HepG2 (cell line): Measurements from ENCODE around the gene TSPYL4. TPM values are rescaled to one million over a fixed set of nuclear protein-coding genes. Genes with fewer than 3 reads are reported as not detected.

Experiments used
- ATAC-seq: fragments of 200-7000 bp; cut with Tn5 transposase; 3 replicates; pipeline ENCODE4 v1.9.1; 2020; ENCODE audit warnings: mild to moderate bottlenecking, moderate library complexity
- BruUV-seq: library from RNA; stranded (reverse); fragments of 400-500 nt; replicated peaks from 2 replicates; lab custom pipeline; 2021; lab: Mats Ljungman, UMichigan
- CTCF ChIA-PET: fragments of 300-600 bp; formaldehyde crosslinking; extraction: SDS; loops from one replicate; lab custom pipeline; 2021; ENCODE audit warnings: low total read pairs, inconsistent platforms, low intra/inter-chr PET ratio; lab: Yijun Ruan, JAX
- POLR2A ChIA-PET: fragments of 350-600 bp; sonication (Branson Sonifier 250); formaldehyde crosslinking; loops from one replicate; lab custom pipeline; 2020; ENCODE audit warnings: antibody characterized with exemption, inconsistent platforms; lab: Yijun Ruan, JAX
- DNase-seq: peaks from one replicate; pipeline ENCODE4 v3.0.0-alpha.2; 2015; ENCODE audit warnings: low spot score
- FAIRE-seq: peaks from 3 replicates; lab custom pipeline; 2011; peaks lifted over from hg19 to GRCh38; lab: Jason Lieb, UNC
- H2AFZ ChIP-seq: one replicate; pipeline ENCODE4 v1.6.1; 2011; ENCODE audit warnings: low read length, inconsistent platforms
- H3K27ac ChIP-seq: fragments of 300-600 bp; 3 replicates; pipeline ENCODE4 v1.8.0; 2011; ENCODE audit warnings: mixed run types, mild to moderate bottlenecking, mixed read lengths, low read length, inconsistent platforms; ENCODE audit not compliant: insufficient read depth; ENCODE audit errors: extremely low read length
- H3K27me3 ChIP-seq, 2 experiments: fragments of 200-600 bp in 1 of 2; 2 replicates in 1 of 2; 3 replicates in 1 of 2; pipeline versions ENCODE4 v1.6.0 to v1.8.0; 2011; ENCODE audit warnings: low read length in 2 of 2, mild to moderate bottlenecking in 2 of 2, moderate library complexity in 2 of 2, inconsistent platforms in 1 of 2; ENCODE audit not compliant: insufficient read depth in 2 of 2, control insufficient read depth in 1 of 2
- H3K36me3 ChIP-seq, 2 experiments: fragments of 200-600 bp in 1 of 2; replicated peaks in 1 of 2; 2 replicates in 1 of 2; 3 replicates in 1 of 2; pipeline versions ENCODE4 v1.5.1 to v1.8.0; 2011; ENCODE audit warnings: low read length in 2 of 2, inconsistent platforms in 1 of 2; ENCODE audit not compliant: insufficient read depth in 2 of 2, control insufficient read depth in 1 of 2
- H3K4me1 ChIP-seq: 2 replicates; pipeline ENCODE4 v1.5.1; 2012; ENCODE audit warnings: low read length, inconsistent platforms; ENCODE audit not compliant: insufficient read depth
- H3K4me2 ChIP-seq: 2 replicates; pipeline ENCODE4 v1.6.0; 2011; ENCODE audit warnings: low read depth, low read length, inconsistent platforms
- H3K4me3 ChIP-seq, 3 experiments: fragments of 200-600 bp in 1 of 3; sonication (generic), shearing (Covaris generic) in 1 of 3; replicated peaks in 1 of 3; 2 replicates each; pipeline ENCODE4 v1.5.1; 2011 to 2016; ENCODE audit warnings: low read length in 3 of 3, inconsistent platforms in 2 of 3, low read depth in 2 of 3, mild to moderate bottlenecking in 2 of 3, control low read depth in 1 of 3, mixed read lengths in 1 of 3; ENCODE audit not compliant: insufficient read depth in 1 of 3
- H3K79me2 ChIP-seq: one replicate; pipeline ENCODE4 v1.6.1; 2011; ENCODE audit warnings: low read length, inconsistent platforms; ENCODE audit not compliant: insufficient read depth
- H3K9ac ChIP-seq: 2 replicates; pipeline ENCODE4 v1.6.0; 2011; ENCODE audit warnings: mild to moderate bottlenecking, low read depth, low read length, inconsistent platforms; ENCODE audit not compliant: insufficient read depth
- H3K9me3 ChIP-seq: 2 replicates; pipeline ENCODE4 v1.5.1; 2012; ENCODE audit warnings: mild to moderate bottlenecking, low read length
- H4K20me1 ChIP-seq: 2 replicates; pipeline ENCODE4 v1.6.0; 2011; ENCODE audit warnings: inconsistent platforms, mild to moderate bottlenecking, low read length, moderate library complexity; ENCODE audit not compliant: insufficient read depth
- BHLHE40 ChIP-seq: IDR thresholded peaks from 2 replicates; pipeline ENCODE4 v1.6.1; 2011; ENCODE audit warnings: low read length, improper control_type of control experiment
- CHCHD3 ChIP-seq: sonication (generic); formaldehyde crosslinking; IDR thresholded peaks from 2 replicates; pipeline ENCODE4 v1.8.0; 2022; ENCODE audit warnings: mild to moderate bottlenecking, missing genetic modification reagents, moderate library complexity
- IKZF4 ChIP-seq: sonication (generic); formaldehyde crosslinking; IDR thresholded peaks from 2 replicates; pipeline ENCODE4 v1.5.1; 2020; ENCODE audit warnings: borderline replicate concordance, mild to moderate bottlenecking, low read depth, missing genetic modification reagents; ENCODE audit errors: not compliant biosample characterization
- KDM5B ChIP-seq: sonication (generic); formaldehyde crosslinking; IDR thresholded peaks from 2 replicates; pipeline ENCODE4 v1.4.0; 2020; ENCODE audit warnings: missing genetic modification reagents, mild to moderate bottlenecking, borderline replicate concordance
- KLF9 ChIP-seq: IDR thresholded peaks from 2 replicates; pipeline ENCODE4 v1.6.1; 2016; ENCODE audit warnings: low read depth
- ZNF343 ChIP-seq: sonication (generic); formaldehyde crosslinking; IDR thresholded peaks from 2 replicates; pipeline ENCODE4 v1.4.0; 2020; ENCODE audit warnings: mild to moderate bottlenecking, missing genetic modification reagents
- WGBS: methylation state at CpG from one replicate; pipeline ENCODE4 v1.1.6; 2017; ENCODE audit warnings: low lambda C conversion rate; 5-methylcytosine and 5-hydroxymethylcytosine counted together
- in situ Hi-C: cut with HindIII; loops from 2 replicates; pipeline ENCODE4 v1.10.0; 2017; ENCODE audit warnings: low pct_unique_long_range_greater_than_20kb; ENCODE audit not compliant: extremely low pct_ligation_motif_present
- intact Hi-C: fragments of 100-400 bp; cut with micrococcal nuclease; formaldehyde crosslinking; loops from one replicate; pipeline ENCODE4 v1.10.0; 2022; ENCODE audit not compliant: unreplicated experiment
- polyA plus RNA-seq, 8 experiments: library from polyadenylated mRNA; depleted of rRNA in 3 of 8; stranded (reverse) in 7 of 8; unstranded in 1 of 8; fragments of >200 nt; fragmentation: Illumina TruSeq in 4 of 8; extraction: Trizol in 4 of 8; gene quantifications; 2 replicates each; pipeline versions ENCODE4 v1.2.1 to v1.2.3, GENCODE V29; 2011 to 2016; ENCODE audit warnings: low read depth in 4 of 8, missing spikeins in 1 of 8, mixed read lengths in 1 of 8; ENCODE audit not compliant: insufficient read depth in 1 of 8
- total RNA-seq, 5 experiments: library from RNA; depleted of rRNA; stranded (reverse); fragments of >200 nt; fragmentation: Illumina TruSeq; extraction: Trizol; gene quantifications; 2 replicates each; pipeline ENCODE4 v1.2.3, GENCODE V29; 2016; ENCODE audit warnings: low read depth in 1 of 5
- TF ChIP-seq, protein P1 (sequence below): sonication (generic); formaldehyde crosslinking; conservative IDR thresholded peaks from 2 replicates; pipeline ENCODE4 v1.8.0; 2022; ENCODE audit warnings: missing genetic modification reagents
- TF ChIP-seq, protein P2 (sequence below): sonication (generic); formaldehyde crosslinking; IDR thresholded peaks from 2 replicates; pipeline ENCODE4 v1.5.0; 2020; ENCODE audit warnings: mild to moderate bottlenecking, missing genetic modification reagents, borderline replicate concordance
- TF ChIP-seq, protein P3 (sequence below): sonication (generic); formaldehyde crosslinking; IDR thresholded peaks from 2 replicates; pipeline ENCODE4 v1.5.0; 2020; ENCODE audit warnings: missing genetic modification reagents

TSPYL4 gene
- total and polyA plus RNA-seq, 2 of the 13 experiments (the other 11 are each of a cell fraction or from before 2014, with no cell fraction given): 18.0 to 19.7 TPM

DNA sequence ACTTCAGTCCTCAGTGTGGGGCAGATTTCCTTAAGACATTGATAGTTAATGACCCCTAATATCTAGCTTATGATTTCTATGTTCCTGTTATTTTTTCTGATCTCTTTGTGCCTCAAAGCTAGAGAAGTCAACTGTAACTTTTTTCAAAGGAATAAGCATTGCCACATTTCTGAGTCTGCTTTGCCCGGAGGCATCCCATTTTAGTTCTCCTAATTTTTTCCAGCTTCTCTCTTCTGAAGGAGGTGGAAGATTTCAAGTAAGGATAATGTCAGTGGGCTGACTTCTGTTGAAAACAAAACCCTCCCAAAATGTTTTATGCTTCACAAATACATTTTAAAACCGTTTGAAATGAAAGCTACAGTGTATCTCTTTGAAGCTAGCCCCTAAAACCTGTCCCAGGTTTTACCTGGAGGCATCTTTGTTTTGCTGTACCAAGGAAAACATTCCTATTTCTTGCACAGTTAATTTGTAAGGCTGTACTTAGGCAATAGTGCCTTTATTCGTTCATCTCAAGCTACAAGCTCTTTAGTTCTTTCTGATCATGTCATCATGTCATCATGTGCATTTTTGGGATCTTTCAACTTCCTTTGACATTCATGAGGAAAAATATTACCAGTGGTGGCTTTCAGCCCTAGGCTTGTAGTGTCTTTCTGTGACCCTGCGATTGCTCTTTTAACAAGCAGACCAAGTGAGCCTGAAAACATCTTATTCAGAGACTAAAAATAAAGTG is 45.7 kb downstream of the TSPYL4 start:
- intact Hi-C loops: no loop called here
- no peak for TF ChIP-seq KLF9 (CRISPR knock-in tag)
- TF ChIP-seq, all 625 proteins: peak for 0
- H3K9me3 ChIP-seq: no peaks in the 10 kb centered on the region
- no peak overlapping the region for H3K4me3 ChIP-seq
- H3K9ac ChIP-seq: no peak overlapping the region
- no peak for ATAC-seq
- H3K4me2 ChIP-seq: no peak overlapping the region
- no peak for DNase-seq
- WGBS: 80% methylated on average over 4 of the region's 4 CpGs
- in situ Hi-C loops: no loop called here
- no peak overlapping the region for H3K27ac ChIP-seq
- H2AFZ ChIP-seq: no peak overlapping the region
- no peaks in the 10 kb centered on the region for H3K27me3 ChIP-seq
- H3K79me2 ChIP-seq: no peaks in the 10 kb centered on the region
- no peaks in the 10 kb centered on the region for H3K4me1 ChIP-seq
- ChIA-PET CTCF (no interaction called here), POLR2A (no interaction called here)
- no TSS peak for BruUV-seq
- H3K36me3 ChIP-seq: no peaks in the 10 kb centered on the region
- H4K20me1 ChIP-seq: no peaks in the 10 kb centered on the region
- FAIRE-seq: no peak

DNA sequence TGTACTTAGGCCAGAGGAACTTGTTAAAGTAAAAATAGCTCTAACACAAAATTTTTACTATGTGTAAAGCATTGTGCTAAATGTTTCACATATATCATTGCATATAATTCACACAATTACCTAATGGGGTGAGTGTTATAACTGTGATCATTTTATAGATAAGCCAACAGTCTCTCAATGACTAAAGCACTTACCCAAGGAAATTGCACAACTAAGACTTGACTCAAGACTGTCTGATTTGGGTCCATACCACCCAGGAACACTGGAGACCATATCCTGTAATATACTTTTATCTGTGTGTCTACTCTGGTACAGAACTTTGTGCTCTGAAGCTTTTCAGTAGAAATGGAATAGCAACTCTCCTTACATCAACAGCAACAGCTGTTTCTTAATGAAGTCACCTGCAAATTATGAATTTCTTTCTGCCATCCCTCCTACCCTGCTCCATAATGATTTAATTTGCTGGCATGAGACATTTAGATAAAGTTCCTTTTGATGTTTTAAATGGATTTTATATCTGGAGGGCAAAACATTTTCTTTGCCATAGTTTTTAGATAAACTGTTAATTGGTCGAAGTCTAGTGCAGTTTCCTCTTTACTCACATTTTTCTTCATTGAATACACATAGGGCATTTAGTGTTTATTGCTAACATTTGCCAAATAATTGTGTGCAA is 47.5 kb downstream of the TSPYL4 start:
- ChIA-PET CTCF (no interaction called here), POLR2A (no interaction called here)
- no peaks in the 10 kb centered on the region for H3K4me1 ChIP-seq
- no peaks in the 10 kb centered on the region for H3K9me3 ChIP-seq
- in situ Hi-C loops (no loop called here), intact Hi-C loops (no loop called here)
- H3K9ac ChIP-seq: no peak overlapping the region
- no TSS peak for BruUV-seq
- DNase-seq (no peak), FAIRE-seq (no peak), ATAC-seq (no peak)
- no peak overlapping the region for H3K4me2 ChIP-seq
- no peaks in the 10 kb centered on the region for H4K20me1 ChIP-seq
- 96% methylated on average over 1 of the region's 1 CpG for WGBS
- no peak overlapping the region for H3K27ac ChIP-seq
- no peaks in the 10 kb centered on the region for H3K79me2 ChIP-seq
- no peak overlapping the region for H2AFZ ChIP-seq
- no peaks in the 10 kb centered on the region for H3K36me3 ChIP-seq
- H3K27me3 ChIP-seq: no peaks in the 10 kb centered on the region
- no peak overlapping the region for H3K4me3 ChIP-seq
- TF ChIP-seq, protein P1, sequence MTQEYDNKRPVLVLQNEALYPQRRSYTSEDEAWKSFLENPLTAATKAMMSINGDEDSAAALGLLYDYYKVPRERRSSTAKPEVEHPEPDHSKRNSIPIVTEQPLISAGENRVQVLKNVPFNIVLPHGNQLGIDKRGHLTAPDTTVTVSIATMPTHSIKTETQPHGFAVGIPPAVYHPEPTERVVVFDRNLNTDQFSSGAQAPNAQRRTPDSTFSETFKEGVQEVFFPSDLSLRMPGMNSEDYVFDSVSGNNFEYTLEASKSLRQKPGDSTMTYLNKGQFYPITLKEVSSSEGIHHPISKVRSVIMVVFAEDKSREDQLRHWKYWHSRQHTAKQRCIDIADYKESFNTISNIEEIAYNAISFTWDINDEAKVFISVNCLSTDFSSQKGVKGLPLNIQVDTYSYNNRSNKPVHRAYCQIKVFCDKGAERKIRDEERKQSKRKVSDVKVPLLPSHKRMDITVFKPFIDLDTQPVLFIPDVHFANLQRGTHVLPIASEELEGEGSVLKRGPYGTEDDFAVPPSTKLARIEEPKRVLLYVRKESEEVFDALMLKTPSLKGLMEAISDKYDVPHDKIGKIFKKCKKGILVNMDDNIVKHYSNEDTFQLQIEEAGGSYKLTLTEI (CRISPR knock-in tag): no peak
- no peak for TF ChIP-seq BHLHE40
- TF ChIP-seq, protein P2, sequence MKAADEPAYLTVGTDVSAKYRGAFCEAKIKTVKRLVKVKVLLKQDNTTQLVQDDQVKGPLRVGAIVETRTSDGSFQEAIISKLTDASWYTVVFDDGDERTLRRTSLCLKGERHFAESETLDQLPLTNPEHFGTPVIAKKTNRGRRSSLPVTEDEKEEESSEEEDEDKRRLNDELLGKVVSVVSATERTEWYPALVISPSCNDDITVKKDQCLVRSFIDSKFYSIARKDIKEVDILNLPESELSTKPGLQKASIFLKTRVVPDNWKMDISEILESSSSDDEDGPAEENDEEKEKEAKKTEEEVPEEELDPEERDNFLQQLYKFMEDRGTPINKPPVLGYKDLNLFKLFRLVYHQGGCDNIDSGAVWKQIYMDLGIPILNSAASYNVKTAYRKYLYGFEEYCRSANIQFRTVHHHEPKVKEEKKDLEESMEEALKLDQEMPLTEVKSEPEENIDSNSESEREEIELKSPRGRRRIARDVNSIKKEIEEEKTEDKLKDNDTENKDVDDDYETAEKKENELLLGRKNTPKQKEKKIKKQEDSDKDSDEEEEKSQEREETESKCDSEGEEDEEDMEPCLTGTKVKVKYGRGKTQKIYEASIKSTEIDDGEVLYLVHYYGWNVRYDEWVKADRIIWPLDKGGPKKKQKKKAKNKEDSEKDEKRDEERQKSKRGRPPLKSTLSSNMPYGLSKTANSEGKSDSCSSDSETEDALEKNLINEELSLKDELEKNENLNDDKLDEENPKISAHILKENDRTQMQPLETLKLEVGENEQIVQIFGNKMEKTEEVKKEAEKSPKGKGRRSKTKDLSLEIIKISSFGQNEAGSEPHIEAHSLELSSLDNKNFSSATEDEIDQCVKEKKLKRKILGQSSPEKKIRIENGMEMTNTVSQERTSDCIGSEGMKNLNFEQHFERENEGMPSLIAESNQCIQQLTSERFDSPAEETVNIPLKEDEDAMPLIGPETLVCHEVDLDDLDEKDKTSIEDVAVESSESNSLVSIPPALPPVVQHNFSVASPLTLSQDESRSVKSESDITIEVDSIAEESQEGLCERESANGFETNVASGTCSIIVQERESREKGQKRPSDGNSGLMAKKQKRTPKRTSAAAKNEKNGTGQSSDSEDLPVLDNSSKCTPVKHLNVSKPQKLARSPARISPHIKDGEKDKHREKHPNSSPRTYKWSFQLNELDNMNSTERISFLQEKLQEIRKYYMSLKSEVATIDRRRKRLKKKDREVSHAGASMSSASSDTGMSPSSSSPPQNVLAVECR (CRISPR knock-in tag): no peak
- no peak for TF ChIP-seq CHCHD3
- no peak for TF ChIP-seq ZNF343 (CRISPR knock-in tag)
- no peak for TF ChIP-seq KDM5B (CRISPR knock-in tag)
- TF ChIP-seq IKZF4: no peak
- TF ChIP-seq, protein P3, sequence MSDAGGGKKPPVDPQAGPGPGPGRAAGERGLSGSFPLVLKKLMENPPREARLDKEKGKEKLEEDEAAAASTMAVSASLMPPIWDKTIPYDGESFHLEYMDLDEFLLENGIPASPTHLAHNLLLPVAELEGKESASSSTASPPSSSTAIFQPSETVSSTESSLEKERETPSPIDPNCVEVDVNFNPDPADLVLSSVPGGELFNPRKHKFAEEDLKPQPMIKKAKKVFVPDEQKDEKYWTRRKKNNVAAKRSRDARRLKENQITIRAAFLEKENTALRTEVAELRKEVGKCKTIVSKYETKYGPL: no peak
